Stimulated activated CD4-positive, alpha-beta T cell treated with anti-CD3 and anti-CD28 coated beads, Interleukin-1b, Interleukin-23, amount 100 ng/mL, for 4 hours (primary cell): ENCODE measurements around the gene BMAL1.
A peak's percentile ranks its signal among the peaks of the same experiment; 100 is the strongest.

Experiments
- DNase-seq, 2 donors: peaks; one replicate each; pipeline ENCODE4 v3.0.0-alpha.2; 2020; ENCODE audit warnings: low read depth in 2 of 2

The BMAL1 gene

GRCh38 chr11:13343931-13344717, 66.5 kb downstream of the BMAL1 start:
- peak; percentile 48 to 60 for DNase-seq

- DNase-seq, result no peak
Measured at GRCh38 chr11:13344818-13345217, 67.2 kb downstream of the BMAL1 start.

GRCh38 chr11:13346470-13346869, 68.9 kb downstream of the BMAL1 start:
- no peak for DNase-seq

GRCh38 chr11:13347901-13348300, 70.3 kb downstream of the BMAL1 start:
- DNase-seq, result no peak

GRCh38 chr11:13348305-13348704, 70.7 kb downstream of the BMAL1 start:
- DNase-seq, result no peak

GRCh38 chr11:13349046-13349445, 71.5 kb downstream of the BMAL1 start:
- no peak for DNase-seq

GRCh38 chr11:13349581-13349980, 72.0 kb downstream of the BMAL1 start:
- no peak for DNase-seq

- no peak for DNase-seq
Measured at GRCh38 chr11:13352711-13353110, 75.1 kb downstream of the BMAL1 start.

- DNase-seq, result no peak
Measured at GRCh38 chr11:13354335-13354734, 76.7 kb downstream of the BMAL1 start.

GRCh38 chr11:13355191-13355590, 77.6 kb downstream of the BMAL1 start:
- no peak for DNase-seq

- DNase-seq, result no peak
Measured at GRCh38 chr11:13357232-13357631, 79.6 kb downstream of the BMAL1 start.

GRCh38 chr11:13358596-13359270, 81.1 kb downstream of the BMAL1 start:
- no peak for DNase-seq

GRCh38 chr11:13362596-13363109, 85.1 kb downstream of the BMAL1 start:
- DNase-seq, result no peak

- DNase-seq, result no peak
Measured at GRCh38 chr11:13364388-13364787, 86.8 kb downstream of the BMAL1 start.

- no peak for DNase-seq
Measured at GRCh38 chr11:13366266-13367026, 88.9 kb downstream of the BMAL1 start.

GRCh38 chr11:13367115-13367514, 89.5 kb downstream of the BMAL1 start:
- DNase-seq, result no peak

GRCh38 chr11:13368041-13368446, 90.5 kb downstream of the BMAL1 start:
- DNase-seq, result no peak

GRCh38 chr11:13373216-13373615, 95.6 kb downstream of the BMAL1 start:
- DNase-seq, result no peak

- no peak for DNase-seq
Measured at GRCh38 chr11:13375798-13376197, 98.2 kb downstream of the BMAL1 start.

GRCh38 chr11:13376402-13376801, 98.8 kb downstream of the BMAL1 start:
- DNase-seq, result no peak

- DNase-seq, result no peak
Measured at GRCh38 chr11:13376838-13377237, 99.2 kb downstream of the BMAL1 start.

- no peak for DNase-seq
Measured at GRCh38 chr11:13378316-13378715, 100.7 kb downstream of the BMAL1 start.
